GM19455 (cell line): ENCODE data around the gene TEX52.

ENCODE experiments used
- ATAC-seq: cut with Tn5 transposase; IDR thresholded peaks from one replicate; pipeline ENCODE4 v1.9.1; 2021; ENCODE audit not compliant: unreplicated experiment

Gene TEX52

DNA sequence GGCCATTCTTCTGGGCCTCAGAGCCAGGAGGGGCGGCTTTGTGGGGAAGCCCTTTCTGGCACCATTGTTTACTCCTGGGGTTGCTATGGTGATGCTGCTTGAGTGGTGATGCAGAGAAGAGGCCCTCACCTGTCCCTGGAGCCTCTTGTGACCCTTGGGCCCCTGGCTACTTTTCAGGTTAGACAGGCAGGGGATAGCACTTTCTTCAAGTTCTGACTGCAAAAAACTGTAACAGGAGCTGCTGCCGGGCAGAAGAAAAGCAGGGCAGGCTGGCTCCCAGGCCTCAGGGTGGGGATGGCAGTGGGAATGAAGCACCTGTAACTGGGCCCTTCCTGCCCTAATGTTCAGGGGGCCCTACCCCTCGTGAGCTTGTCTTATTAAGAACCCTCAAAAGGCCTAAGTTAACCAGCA is at the start of gene TEX52:
TEX52 (minus strand) TSS at position 19 of the 411 bp plus-strand sequence; CDS start at position 6, 13 bp downstream.
- no peak for ATAC-seq

- ATAC-seq: no peak
These were observed 47.4 kb upstream of the TEX52 start for GRCh38 chr12:2904260-2904659.

DNA sequence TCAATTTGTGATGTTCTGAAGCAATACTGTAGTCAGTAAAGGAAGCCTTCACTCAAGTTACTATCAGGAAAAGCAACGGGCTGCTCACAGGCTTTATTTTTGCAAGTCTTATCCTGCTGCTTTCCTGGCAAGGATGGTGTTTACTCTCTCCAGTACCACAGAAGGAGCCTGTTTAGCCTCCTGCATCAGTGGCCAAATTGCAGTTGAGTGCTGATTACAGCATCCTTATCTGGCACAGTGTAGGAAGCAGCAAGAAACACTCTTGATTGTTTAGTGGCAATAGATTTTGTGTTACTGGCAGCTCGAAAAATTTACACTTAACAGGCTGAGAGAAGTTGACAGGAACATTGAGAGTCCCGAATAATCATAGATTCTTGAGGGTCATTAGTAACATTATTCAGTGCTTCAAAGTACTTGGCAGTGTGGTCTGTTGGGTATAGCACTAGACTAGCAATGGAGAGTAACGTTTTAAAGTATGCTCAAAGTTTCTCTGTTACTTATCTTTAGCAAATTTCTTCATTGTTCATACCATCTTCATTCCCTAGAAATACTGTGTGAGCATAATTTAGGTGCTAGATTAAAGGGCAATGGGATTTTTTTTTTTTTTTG is 45.5 kb upstream of the TEX52 start:
- no peak for ATAC-seq

DNA sequence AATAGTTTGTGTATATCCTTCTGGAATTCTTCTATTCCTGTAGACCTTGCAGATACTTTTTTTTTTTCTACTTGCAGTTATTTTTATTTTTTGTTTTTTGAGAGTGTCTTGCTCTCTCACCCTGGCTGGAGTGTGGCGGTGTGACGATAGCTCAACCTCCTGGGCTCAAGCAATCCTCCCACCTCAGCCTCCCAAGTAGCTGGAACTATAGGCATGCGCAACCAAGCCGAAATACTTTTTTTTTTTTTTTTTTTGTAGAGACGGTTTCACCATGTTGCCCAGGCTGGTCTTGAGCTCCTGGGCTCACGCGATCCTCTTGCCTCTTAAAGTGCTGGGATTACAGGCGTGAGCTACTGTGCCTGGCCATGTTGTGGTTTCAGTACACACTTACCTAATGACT is 43.8 kb upstream of the TEX52 start:
- no peak for ATAC-seq

DNA sequence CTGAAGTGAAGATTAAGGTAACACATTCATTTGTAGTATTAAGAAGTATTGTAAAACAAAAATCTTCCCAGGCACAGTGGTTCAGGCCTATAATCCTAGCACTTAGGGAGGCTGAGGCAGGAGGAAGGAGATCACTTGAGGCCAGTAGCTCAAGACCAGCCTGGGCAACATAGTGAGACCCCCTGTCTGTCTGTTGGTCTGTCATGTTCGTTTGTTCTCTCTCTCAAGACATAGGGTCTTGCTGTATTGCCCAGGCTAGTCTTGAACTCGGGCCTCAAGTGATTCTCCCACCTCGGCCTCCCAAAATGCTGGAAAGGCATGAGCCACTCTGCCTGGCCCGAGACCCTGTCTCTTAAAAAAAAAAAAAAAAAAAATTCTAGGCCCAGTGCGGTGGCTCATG is 40.6 kb upstream of the TEX52 start:
- ATAC-seq: no peak

DNA sequence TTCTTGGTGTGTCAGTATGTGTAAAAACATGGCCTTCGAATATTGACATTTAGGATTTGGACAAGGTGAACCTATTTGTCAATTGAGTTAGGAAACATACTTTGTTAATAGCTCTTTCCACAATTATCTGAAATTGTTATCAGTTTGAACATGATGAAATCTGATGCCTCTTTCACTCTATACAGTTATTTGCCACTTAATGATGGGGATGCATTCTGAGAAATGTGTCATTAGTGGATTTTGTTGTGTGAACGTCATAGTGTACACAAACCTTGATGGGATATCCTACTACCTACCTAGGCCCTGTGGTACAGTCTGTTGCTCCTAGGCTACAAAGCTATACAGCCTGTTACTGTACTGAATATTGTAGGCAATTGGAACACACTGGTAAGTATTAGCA is 38.7 kb upstream of the TEX52 start:
- ATAC-seq: no peak

DNA sequence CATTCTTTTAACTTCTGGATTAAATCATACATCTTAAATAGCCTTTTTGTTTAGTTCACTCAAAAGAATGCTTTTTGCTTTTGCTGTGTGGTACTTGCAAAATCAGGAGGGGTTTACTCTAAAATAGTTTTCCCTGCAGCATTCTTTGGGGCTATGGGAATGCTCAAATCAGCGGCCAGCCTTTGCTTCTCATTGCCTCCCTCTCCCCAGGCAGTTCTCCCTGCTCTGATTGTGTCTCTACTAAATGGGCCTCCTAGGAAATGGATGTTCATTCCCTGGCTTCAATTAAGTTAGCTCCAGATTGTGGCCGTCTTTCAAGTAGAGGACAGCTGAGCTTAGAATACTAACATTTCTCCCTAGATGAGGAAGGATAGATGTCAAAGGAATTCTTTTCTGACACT is 38.2 kb upstream of the TEX52 start:
- ATAC-seq: no peak

- ATAC-seq: no peak
These were observed 36.2 kb upstream of the TEX52 start for GRCh38 chr12:2893007-2893406.

- ATAC-seq: no peak
These were observed 35.4 kb upstream of the TEX52 start for GRCh38 chr12:2892246-2892645.

GRCh38 chr12:2891240-2892053 is 34.6 kb upstream of the TEX52 start:
- peak; percentile 8 for ATAC-seq

DNA sequence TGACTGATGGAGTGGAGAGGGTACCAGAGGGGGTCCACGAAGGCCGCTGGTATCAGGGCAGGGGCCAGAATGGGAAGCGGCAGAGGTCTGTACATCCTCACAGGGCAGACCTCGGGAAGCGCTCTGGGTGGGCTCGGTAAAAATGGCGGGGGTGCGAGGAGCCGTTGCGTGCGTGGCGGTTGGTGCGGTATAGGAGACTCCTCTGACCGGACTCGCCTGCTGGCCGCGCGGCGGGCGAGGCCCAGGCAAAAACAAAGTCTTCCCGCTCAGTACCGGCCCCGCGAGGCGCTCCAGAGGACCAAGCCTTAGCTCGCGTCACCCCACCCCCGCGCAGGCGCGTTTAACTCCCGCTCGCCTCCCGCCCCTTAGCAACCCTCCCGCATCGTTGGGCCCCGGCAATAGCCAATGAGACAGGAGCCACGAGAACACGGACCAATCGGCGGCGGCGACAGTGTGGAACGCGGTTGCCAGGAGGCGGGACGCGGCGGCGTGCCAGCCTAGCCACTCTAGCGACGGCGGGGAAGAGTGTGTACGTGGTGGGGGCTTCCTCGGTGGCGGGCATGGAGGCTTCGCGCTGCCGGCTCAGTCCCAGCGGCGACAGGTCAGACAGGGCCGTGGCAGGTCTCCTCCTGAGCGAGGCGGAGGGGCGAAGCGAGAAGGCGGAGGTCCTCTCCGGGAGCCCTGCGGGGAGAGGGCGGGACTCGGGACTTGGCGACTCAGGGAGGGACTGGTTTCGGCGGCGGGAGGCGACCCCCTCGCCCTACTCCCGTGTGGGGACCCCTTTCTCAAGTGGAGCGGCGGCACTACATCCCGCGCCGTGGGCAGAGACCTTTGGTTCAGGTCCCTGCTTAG is 33.8 kb upstream of the TEX52 start, which contains the start of gene TULP3:
TULP3 (plus strand) TSS at position 504 of the 852 bp plus-strand sequence; CDS start at position 561, 57 bp downstream.
- peak; percentile 98 for ATAC-seq

GRCh38 chr12:2890001-2890387 is 33.2 kb upstream of the TEX52 start:
- no peak for ATAC-seq

- no peak for ATAC-seq
These were observed 30.1 kb upstream of the TEX52 start for GRCh38 chr12:2886768-2887450.

DNA sequence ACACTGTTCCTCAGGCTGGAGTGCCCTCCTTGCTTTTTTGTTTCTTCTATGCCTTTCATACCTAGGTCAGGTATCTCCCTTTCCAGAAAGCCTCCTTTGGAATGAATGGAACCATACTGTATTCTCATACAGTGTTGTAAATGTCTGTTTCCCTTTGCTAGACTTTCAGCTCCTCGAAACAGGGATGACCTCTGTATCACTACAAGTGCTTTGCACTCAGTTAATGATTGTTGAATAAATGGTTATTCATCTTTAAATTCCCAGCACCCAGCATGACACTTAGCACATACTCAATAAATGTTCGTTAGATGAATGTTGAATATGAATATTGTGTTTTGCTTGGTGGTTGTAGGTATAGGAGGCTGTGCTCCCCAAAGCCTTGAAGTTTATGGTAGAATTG is 28.0 kb upstream of the TEX52 start:
- no peak for ATAC-seq

DNA sequence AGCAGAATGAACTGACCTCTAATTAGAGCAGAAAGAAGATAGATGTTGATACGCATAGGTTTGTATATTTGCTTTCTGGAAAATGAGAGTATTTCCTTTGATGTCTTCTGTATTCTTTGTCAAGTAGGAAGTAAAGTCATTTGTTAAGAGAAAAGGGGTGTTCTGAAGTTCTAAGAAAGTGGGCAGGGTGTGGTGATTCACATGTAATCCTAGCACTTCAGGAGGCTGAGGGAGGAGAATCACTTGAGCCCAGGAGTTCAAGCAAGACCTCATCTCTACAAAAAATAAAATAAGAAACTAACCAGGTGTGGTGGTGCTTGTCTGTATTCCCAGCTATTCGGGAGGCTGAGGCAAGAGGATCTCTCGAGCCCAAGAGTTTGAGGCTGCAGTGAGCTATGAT is 23.0 kb upstream of the TEX52 start:
- ATAC-seq: no peak

GRCh38 chr12:2877953-2878732 is 21.3 kb upstream of the TEX52 start:
- no peak for ATAC-seq

DNA sequence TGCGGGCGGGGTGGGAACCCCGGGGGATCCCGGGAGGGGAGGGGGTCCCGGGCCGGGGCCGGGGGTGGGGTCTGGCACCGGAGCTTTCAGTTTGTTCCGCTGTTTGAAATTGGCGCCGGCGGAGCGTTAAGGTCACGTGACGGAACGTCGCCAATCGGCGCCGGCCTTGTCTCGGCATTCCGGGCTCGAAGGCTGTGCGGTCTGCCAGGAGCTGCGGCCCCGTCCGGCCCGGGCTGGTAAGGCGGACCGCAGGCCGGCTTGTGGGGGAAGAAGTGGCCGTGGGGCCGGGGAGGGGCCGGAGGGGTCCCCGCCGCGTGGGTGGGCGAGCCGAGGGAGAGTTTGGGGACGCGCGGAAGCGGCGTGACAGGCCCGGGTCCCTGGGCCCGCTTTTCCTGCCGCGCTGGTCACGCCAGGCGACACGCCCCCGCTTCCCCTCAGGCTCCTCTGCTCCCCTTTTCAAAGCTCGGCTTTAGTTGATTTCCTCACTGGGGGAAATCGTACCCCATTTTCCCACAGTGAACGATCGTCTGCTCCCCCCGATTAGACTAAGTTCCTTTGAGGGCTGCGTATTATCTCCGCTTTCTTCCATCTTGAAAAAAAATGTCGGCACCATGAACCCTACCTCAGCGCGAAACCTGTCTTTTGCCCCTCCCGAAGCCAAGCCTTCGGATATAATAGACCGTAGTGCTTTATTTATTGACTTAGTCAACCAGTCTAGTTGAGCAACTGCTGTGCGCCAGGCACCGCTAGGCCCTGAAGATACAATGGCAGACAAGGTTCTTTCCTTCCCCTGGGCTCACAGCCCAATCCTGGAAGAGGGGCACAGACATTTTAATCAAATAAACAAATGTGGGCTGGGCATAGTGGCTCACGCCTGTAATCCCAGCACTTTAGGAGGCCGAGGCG is 20.5 kb upstream of the TEX52 start, which contains the start of the genes FOXM1 and RHNO1:
FOXM1 (minus strand) TSS at position 128 of the 906 bp plus-strand sequence. CDS start 2,696 bp downstream, outside the sequence.
RHNO1 (plus strand) TSS at position 177 of the 906 bp plus-strand sequence. CDS start 8,144 bp downstream, outside the sequence.
- ATAC-seq: peak; percentile 77

GRCh38 chr12:2876431-2877046 is 19.7 kb upstream of the TEX52 start:
- peak; percentile 48 for ATAC-seq
